GM13976 (cell line): ENCODE data around the gene ATP11A.
"Not testable (repeated sequence)": the region's sequence is repeated elsewhere in the genome, so short reads cannot be mapped to it uniquely, and the experiment has no call there.

Source experiments
- DNase-seq: peaks from one replicate; pipeline ENCODE4 v3.0.0; 2012; ENCODE audit warnings: low spot score
- in situ Hi-C: fragments of 300-500 bp; cut with MboI; formaldehyde crosslinking; loops from one replicate; pipeline ENCODE4 v1.12.0; 2022; ENCODE audit warnings: low sequenced_read_pairs, mixed read lengths, inconsistent platforms; ENCODE audit not compliant: unreplicated experiment
- TF ChIP-seq, protein P1 (sequence below): IDR thresholded peaks from 2 replicates; pipeline ENCODE4 v1.5.1; 2012; ENCODE audit warnings: borderline replicate concordance, mild to moderate bottlenecking; ENCODE audit not compliant: insufficient read depth; ENCODE audit errors: extremely low read depth, missing control alignments, control extremely low read depth

ATP11A gene

DNA sequence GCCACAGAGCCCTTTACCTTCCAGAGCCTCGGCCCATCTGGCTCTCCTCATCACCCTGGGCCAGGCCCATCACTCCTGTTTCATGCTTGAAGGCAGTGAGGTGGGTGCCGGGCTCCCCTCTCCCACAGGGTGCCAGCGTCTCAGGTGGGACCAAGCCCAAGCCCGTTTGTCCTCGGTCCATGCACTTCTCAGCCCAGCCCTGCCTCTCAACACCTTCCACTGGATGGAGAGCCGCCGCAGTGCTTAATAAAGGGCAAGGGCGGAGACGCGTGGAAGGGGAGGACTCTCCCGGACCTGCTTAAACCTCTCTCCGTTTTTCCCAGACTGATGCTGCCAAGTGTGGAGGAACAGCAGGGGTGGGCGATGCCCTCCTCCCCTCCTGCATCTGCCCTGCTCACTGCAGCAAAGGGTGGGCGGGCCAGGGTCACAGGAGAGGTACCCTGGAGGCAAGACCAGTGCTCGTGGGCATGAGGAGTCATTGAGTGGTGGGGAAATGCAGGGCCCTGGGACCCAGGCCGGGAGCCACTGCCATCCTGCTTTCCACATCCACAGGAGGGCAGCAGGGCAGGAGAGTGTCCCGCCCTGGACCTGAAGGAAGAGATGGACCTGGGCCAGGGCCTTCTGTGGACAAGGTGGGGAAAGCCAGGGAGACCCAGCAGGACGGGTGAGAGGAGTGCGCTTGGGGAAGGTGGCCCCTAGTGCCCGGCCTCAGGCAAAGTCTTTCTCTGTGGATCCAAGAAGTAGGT is 9.7 kb upstream of the ATP11A start:
- in situ Hi-C loops = no loop called here
- no peak for DNase-seq
- TF ChIP-seq, protein P1, sequence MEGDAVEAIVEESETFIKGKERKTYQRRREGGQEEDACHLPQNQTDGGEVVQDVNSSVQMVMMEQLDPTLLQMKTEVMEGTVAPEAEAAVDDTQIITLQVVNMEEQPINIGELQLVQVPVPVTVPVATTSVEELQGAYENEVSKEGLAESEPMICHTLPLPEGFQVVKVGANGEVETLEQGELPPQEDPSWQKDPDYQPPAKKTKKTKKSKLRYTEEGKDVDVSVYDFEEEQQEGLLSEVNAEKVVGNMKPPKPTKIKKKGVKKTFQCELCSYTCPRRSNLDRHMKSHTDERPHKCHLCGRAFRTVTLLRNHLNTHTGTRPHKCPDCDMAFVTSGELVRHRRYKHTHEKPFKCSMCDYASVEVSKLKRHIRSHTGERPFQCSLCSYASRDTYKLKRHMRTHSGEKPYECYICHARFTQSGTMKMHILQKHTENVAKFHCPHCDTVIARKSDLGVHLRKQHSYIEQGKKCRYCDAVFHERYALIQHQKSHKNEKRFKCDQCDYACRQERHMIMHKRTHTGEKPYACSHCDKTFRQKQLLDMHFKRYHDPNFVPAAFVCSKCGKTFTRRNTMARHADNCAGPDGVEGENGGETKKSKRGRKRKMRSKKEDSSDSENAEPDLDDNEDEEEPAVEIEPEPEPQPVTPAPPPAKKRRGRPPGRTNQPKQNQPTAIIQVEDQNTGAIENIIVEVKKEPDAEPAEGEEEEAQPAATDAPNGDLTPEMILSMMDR = no peak

- TF ChIP-seq, protein P1 = no peak
- DNase-seq = no peak
- in situ Hi-C loops = no loop called here
Observed at GRCh38 chr13:112680741-112681360, 9.0 kb upstream of the ATP11A start.

DNA sequence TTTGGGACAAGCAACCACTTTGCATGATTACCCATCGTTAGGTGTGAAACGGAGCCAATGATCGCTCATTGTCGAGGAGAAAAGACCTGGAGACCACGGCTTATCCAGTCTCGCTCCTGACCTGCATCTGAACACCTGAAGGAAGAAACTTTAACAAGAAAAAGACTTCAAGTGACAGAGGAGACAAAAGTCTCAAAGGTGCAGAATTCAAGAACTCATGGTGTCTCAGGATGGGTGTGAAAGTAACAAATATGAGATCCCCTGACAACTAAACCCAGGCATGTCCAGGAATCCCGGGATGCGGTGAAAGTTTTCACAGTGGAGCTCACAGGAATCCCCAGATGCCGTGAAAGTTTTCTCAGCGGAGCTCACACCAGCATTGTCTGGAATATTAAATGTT is 6.3 kb upstream of the ATP11A start:
- no peak for DNase-seq
- TF ChIP-seq, protein P1 = no peak
- in situ Hi-C loops = no loop called here

DNA sequence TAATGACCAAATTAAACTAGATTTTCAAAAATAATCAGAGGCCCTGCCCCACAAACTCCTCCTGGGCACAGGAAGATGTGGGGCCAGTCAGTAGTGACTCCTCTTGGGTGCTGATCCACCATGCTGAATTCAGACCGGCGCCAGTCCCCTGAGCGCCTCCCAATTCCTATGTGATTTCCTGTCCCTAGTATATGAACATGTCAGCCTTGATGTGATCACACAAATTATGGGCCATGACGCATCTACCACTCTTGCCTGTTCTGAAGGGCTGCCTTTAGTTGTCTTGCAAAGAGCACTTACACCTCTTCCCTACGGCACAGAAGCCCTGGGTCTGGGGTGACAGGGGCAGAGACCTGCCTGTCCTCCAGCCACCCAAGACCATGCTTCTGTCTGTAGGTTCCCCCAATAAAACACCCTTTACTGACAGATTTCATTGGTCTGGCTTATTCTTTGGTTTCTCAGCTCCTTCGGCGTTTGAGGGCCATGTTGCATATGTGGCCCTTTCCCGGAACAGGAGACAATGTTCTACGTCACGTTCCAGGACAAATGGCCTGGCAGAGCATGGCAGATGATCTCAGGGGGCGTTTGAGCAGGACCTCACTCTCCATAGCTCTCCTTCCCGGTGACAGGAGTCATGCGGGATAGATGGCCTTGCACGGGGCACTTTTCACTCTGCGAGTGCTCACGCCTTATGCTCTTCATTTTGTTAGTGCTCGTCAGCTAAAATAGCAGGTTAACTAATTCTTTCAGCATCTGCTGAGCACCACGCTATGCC is 5.6 kb upstream of the ATP11A start:
- no peak for DNase-seq
- in situ Hi-C loops = no loop called here
- TF ChIP-seq, protein P1 = no peak

DNA sequence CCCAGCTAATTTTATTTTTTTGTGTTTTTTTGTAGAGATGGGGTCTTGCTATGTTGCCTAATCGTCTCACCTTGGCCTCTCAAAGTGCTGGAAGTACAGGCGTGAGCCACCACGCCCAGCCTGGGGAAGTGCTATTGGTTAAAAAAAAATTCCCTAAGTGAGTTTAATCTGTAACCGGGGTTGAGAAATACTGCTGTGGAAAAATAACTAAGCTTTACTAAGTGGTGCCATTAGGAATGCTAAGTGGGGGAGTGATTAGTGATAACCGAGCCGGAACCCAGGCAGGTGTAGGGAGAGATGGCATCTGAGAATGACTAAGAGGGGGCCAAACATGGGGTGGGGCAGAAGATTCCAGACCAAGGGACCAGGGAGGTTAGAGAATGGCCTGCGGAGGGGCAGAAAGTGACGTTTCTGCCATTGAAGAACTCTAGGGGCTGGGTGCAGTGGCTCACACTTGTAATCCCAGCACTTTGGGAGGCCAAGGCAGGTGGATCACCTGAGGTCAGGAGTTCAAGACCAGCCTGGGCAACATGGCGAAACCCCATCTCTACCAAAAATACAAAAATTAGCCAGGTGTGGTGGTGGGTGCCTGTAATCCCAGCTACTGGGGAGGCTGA is 4.5 kb upstream of the ATP11A start:
- in situ Hi-C loops, DNase-seq: not testable (repeated sequence)

DNA sequence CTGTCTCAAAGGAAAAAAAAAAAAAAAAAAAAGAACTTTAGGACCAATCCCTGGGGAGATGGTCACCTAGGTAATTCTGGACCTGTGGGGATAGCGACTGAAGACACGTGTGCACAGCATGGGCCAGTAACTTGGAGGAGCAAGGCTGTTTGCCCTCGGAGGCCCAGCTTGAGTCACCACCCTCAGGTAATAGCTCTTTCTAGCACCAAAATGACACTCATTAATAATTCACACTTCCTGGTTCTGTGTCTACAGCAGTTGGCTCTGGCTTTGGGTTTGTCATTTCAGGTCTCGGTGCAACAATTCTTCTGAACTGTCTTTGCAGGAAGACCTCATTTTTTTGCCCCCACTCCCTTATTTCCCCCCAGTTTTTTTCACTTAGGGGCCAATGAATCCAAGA is 3.9 kb upstream of the ATP11A start:
- in situ Hi-C loops = no loop called here
- no peak for DNase-seq
- TF ChIP-seq, protein P1 = no peak

GRCh38 chr13:112686364-112686763 is 3.5 kb upstream of the ATP11A start:
- TF ChIP-seq, protein P1 = no peak
- DNase-seq = no peak
- in situ Hi-C loops = no loop called here
